Brain pericyte (primary cell): ENCODE measurements around the gene TMEM94.
A peak's percentile ranks its signal among the peaks of the same experiment; 100 is the strongest.
"Not testable (repeated sequence)": the region's sequence is repeated elsewhere in the genome, so short reads cannot be mapped to it uniquely, and the experiment has no call there.

Experiments
- DNase-seq: peaks from one replicate; pipeline ENCODE4 v3.0.0-alpha.2; 2012; ENCODE audit warnings: low read depth, low spot score

The TMEM94 gene

GRCh38 chr17:75511270-75511609 lies 54.8 kb downstream of the TMEM94 start:
- DNase-seq = no peak

DNA sequence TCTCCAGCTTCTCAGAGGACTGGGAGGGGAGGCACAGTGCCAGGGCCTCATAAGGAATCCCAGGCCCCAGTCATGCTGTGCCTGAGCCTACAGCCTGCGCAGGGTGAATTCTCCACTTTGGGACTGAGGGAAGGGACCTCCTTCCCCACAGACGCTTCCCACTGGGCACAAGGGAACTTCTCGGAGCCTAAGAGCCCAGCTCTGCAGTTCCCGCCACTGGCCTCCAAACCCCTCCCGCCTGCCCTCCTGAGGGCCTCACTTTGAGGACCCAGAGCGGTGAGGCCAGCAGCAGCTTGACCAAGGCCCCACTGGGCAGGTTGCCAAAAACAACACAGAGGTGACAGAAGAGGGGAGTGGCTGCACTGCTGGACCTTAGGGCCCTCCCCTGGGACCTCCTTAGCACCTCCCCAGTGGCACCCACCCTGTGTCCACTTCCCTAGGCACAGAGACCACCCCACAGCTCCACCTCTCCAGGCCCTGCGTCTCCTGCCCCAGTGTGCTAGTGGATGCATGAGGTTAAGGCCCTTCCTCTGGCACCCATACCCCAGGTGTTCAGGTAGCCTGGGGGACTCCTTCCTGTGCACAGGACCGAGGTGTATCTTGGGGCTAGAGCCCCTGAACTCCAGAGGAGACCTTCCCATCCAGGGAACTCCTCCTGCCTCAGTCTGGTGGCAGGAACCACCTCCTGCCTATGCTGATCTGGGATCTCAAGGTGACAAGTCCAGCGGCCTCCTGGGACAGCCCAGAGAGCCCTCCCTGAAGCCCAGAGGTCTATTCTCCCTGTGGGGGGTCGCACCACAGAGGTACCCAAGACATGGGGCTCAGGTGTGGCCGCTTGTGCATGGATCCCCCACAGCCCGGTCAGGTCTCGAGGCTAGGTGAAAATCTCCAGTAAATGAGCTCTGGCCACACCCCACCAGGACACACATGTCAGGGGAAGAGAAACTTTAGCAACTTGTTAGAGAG lies 55.5 kb downstream of the TMEM94 start:
- no peak for DNase-seq

DNA sequence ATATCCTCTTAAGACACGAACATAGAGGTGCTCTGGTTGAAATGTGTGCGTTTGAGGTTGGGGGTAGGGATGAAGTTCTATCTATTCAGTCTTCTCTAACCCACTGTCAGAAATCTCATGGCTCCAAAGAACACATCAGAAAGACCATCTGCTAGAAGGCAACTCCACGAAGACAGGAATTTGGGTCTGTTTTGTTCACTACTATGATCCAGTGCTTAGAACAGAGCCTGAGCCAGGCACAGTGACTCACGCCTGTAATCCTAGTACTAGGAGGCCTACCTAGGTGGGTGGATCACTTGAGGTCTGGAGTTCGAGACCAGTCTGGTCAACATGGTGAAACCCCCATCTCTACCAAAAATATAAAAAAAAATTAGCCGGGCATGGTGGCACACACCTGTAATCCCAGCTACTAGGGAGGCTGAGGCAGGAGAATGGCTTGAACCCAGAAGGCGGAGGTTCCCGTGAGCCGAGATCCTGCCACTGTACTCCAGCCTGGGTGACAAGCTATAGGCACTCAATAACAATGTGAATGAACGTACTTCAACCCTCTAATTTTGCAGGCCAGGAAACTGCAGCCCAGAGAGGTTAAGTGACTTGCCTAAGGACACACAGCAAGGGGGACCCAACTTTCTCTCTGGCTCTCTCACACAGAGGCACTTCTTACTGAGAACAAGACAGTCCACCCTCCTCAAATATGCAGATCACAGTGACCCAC lies 56.6 kb downstream of the TMEM94 start:
- DNase-seq = no peak

GRCh38 chr17:75513641-75514000 lies 57.2 kb downstream of the TMEM94 start:
- no peak for DNase-seq

GRCh38 chr17:75514299-75514918 lies 58.0 kb downstream of the TMEM94 start:
- DNase-seq = no peak

GRCh38 chr17:75514919-75515495 lies 58.6 kb downstream of the TMEM94 start:
- no peak for DNase-seq

GRCh38 chr17:75515496-75516254 lies 59.2 kb downstream of the TMEM94 start, which contains the start of gene CASKIN2:
Gene CASKIN2, minus strand, starts transcription at chr17:75515537. Its CDS starts 1,733 bp downstream, at chr17:75513804.
- DNase-seq = peak; percentile 67

DNA sequence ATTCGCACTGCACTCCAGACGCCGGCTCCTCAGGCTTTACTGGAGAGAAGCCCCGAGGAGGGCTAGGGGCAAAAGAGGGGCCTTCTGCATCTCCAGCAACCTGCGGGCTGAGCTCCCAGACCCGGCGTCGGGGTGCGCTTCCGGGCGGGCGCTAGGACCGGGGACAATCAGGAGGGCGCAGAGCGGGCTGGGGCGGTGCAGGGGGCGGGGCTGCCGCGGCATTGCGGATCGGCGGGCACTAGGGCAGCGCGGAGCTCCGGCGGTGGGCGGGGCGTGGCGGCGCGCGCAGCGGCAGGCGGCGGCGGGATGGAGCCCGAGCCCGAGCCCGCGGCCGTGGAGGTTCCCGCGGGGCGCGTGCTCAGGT lies 59.8 kb downstream of the TMEM94 start, which contains the start of gene TSEN54:
Gene TSEN54 (plus strand): TSS at position 274 of the 364 bp plus-strand sequence. CDS start 33 bp downstream, at position 307.
- peak; percentile 24 for DNase-seq

DNA sequence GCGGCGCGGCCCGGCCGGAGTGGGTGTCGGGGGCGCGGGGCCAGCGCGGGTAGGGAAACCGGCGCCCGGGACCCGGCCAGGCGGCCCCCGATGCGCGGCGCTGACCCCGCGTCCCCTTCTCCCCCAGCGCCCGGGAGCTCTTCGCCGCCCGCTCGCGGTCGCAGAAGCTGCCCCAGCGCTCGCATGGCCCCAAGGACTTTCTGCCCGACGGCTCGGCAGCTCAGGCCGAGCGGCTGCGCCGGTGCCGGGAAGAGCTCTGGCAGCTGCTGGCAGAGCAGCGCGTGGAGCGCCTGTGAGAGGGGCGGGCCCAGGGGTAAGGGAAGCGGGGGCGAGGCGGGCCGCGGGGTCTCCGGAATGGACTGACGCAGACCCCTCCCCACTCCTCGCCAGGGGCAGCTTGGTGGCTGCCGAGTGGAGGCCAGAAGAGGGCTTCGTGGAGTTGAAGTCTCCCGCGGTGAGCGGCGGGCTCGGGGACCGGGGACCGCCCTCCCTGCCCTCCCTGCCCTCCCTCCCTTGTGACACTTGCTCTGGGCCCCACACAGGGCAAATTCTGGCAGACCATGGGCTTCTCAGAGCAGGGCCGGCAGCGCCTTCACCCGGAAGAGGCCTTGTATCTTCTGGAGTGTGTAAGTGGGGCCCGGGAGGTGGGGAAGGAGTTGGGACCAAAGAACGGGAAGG lies 60.3 kb downstream of the TMEM94 start:
- DNase-seq = no peak

- no peak for DNase-seq
Observed at GRCh38 chr17:75517297-75517865, 60.9 kb downstream of the TMEM94 start.

GRCh38 chr17:75518201-75518600 lies 61.8 kb downstream of the TMEM94 start:
- DNase-seq = no peak

DNA sequence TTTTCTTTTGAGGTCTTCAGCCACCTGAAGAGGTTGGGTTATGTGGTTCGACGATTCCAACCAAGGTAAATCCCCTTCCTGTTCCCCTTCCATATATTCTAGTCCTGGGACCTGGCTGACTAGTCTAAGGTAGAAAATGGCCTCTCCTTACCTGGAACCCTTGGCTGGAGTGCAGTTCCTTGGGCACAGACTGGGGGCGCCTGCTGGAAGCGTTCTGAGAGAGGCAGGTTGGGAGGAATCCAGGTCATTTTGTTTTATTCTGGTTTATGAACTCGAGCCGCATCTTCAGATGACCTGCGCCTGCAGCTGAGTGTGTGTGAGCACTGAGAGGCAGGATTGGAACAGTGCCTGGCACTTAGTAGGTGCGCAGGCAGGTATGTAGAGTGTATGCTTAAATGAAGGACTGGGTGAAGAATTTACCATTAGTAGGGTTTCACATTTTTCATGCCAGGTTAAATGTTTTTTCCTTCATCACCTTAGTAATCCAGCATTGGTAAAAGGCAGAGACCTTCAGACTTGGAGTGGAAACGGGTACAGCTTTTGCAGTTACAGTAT lies 62.6 kb downstream of the TMEM94 start:
- no peak for DNase-seq

DNA sequence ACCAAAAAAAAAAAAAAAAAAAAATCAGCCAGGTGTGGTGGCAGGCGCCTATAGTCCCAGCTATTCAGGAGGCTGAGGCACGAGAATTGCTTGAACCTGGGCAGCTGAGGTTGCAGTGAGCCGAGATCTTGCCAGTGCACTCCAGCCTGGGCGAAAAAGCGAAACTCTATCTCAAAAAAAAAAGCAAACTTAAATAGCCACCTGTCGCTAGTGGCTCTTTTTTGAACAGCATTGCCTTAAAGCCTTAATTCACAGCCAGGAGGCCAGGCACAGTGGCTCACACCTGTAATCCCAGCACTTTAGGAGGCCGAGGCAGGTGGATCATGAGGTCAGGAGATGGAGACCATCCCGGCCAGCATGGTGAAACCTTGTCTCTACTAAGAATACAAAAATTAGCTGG lies 64.0 kb downstream of the TMEM94 start:
- not testable (repeated sequence) for DNase-seq

GRCh38 chr17:75521290-75521689 lies 64.9 kb downstream of the TMEM94 start:
- DNase-seq = no peak

GRCh38 chr17:75521951-75522727 lies 65.7 kb downstream of the TMEM94 start:
- no peak for DNase-seq

- no peak for DNase-seq
Observed at GRCh38 chr17:75523647-75524046, 67.2 kb downstream of the TMEM94 start.

DNA sequence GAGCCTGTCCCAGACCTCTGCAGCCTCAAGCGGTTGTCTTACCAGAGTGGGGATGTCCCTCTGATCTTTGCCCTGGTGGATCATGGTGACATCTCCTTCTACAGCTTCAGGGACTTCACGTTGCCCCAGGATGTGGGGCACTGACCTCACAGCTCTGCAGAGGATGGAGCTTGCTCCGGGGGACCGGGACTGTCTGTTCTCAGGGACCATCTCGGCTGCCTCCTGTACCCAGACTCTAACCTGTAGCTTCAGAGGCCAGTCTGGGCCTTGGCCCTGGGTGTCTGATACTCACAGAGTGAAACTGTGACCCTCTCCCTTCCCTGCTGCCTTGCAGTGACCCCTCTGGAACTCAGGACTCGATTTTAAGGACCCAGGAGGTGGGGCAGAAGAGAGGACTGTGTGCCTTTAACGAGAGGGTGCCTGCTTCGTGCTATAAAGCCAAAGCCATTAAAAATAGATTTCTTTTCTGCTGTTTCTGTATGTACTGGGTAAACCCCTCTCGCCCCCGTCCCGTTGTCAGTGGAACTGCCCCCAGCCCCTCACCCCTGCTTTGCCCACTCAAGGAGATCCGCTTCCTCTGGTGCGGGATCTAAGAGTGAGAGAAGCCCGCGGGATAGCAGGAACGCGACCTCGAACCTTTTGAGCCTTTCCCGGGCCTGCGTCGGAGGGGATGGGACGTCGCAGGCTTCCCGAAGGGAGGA lies 68.0 kb downstream of the TMEM94 start:
- no peak for DNase-seq

GRCh38 chr17:75524970-75525805 lies 68.8 kb downstream of the TMEM94 start, which contains the start of gene LLGL2:
Gene LLGL2, plus strand, starts transcription at chr17:75525697. Its CDS starts 17,730 bp downstream, at chr17:75543427.
- DNase-seq = no peak
